AG09319 (cell line): ENCODE data around the gene DPP4.

Experiments
- DNase-seq: peaks from one replicate; pipeline ENCODE4 v3.0.0-alpha.2; 2010; ENCODE audit warnings: low read depth; ENCODE audit errors: extremely low read depth
- TF ChIP-seq, protein P1 (sequence below): IDR thresholded peaks from 2 replicates; pipeline ENCODE4 v1.5.1; 2011; ENCODE audit warnings: low read depth, mild to moderate bottlenecking, inconsistent platforms, low read length, moderate library complexity

Gene DPP4

DNA sequence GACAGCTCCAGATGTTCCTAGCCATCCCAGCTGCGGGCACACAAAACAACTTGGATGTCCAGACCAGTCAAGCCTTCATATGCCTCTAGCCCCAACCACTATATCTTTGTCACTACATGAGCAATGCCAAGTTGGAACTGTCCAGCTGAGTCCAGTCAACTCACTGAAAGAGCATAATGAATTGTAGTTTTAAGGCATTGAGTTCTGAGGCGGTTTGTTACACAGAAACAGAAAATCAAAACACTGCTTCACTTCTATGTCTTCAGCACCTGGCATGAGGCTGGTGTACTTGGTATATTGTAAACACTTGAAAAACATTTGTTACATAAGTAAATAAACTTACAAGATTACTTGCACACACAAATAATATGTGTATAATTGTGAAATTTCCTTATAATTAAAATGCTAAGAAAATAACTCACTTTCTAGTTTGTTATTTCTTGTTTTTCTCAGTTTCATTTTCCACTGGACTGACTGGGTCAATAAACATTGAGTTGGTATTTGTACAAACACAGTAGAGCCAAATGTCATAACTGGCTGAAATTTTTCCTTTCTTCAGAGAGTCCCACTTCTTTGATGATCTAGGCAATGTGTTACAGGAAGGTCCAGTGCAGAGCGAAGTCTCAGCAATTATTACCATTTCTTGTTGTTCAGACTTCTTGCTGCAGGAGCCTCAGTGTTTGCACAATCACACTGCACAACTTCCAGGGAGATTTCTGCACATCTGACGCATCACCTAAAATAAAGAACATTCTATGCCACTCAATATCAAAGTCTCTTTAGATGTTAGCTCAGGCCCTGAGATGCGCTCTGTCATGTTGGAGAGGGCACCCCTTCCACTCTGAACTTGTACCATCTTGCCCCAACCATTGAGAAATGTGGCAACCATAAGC, 38.2 kb upstream of the DPP4 start:
- no peak for DNase-seq
- TF ChIP-seq, protein P1, sequence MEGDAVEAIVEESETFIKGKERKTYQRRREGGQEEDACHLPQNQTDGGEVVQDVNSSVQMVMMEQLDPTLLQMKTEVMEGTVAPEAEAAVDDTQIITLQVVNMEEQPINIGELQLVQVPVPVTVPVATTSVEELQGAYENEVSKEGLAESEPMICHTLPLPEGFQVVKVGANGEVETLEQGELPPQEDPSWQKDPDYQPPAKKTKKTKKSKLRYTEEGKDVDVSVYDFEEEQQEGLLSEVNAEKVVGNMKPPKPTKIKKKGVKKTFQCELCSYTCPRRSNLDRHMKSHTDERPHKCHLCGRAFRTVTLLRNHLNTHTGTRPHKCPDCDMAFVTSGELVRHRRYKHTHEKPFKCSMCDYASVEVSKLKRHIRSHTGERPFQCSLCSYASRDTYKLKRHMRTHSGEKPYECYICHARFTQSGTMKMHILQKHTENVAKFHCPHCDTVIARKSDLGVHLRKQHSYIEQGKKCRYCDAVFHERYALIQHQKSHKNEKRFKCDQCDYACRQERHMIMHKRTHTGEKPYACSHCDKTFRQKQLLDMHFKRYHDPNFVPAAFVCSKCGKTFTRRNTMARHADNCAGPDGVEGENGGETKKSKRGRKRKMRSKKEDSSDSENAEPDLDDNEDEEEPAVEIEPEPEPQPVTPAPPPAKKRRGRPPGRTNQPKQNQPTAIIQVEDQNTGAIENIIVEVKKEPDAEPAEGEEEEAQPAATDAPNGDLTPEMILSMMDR, result no peak

DNA sequence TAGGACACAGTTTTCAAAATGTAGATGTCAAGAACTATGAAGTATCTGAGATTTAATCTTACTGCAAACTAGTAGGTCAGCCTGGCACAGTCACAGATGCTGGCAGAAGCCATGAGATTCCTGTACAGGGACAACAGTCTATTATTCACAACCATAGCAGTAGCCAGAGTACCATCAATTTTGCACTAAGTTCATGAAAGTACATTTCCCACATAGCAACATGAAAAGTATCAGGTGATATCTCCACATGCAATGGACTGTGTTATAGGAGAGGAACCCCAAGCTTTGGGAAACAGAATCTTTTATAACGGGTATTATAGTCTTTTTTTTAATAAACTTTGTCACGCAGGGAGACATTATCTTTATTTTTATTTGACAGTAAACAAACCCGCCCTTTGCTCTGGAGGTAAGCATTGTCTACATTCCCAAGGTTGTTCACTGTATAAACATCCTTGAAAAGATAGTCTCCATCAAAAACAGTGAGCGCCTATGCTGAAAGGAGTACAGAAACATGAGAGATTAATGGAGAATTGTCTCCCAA, 33.4 kb upstream of the DPP4 start:
- TF ChIP-seq, protein P1, result no peak
- no peak for DNase-seq

DNA sequence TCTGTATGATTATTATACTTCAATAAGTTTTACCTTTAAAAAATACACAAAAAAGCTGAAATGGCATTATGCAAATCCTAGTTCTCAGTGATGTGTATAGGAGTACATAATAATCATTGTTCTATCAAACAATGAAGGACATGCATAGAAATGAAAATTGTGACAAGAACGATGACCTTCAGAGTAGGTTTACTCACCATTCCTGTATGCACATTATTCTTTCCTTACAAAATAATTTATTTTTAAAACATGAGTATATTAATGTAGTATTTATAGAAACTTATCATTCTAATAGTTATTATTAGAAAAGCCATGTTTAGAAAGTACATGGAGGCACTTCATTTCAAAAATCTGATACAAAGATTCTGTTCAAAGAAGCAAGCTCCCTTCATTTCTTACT, 32.7 kb upstream of the DPP4 start:
- DNase-seq, result no peak
- TF ChIP-seq, protein P1, result no peak

DNA sequence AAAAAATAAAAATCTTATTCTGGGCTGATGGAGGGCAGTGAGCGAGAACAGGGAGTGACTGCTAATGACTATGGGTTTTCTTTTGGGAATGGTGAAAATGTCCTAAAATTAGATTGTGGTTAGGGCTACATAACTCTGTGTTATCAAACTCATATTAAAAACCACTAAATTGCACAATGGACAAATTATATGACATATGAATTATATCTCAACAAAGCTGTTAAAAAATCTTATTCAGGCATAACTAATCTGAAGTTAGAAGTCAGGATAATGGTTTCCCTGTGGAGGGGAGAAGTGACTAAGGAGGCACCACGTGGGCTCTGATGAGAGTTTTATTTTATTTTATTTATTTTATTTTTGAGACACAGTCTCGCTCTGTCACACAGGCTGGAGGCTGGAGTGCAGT, 32.1 kb upstream of the DPP4 start:
- DNase-seq, result no peak
- TF ChIP-seq, protein P1, result no peak

DNA sequence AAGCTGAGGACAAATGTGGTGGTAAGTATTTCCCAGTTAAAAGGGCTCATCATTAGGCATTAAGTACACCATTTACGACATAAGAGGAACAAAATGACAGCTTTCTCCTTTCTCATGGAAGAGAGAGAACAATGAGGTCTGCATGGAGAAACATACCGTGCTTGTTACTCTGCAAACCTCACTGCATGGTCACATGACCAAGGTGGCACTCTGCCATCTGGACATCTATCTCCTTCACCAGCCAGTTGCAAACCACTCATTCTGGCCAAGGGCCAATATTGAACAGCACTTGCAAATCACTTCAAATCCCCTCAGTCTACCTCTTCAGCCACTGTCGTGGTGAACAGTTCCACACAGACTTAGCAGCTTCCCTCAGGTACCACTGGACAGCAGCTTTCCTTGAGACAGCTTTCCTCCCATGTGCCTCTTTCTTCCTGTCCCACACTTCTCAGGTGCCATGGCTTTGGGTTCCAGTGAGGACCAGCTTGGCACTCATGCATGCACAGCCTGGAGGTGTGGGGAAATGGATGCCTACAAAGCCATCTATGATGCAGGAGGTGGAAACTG, 29.5 kb upstream of the DPP4 start:
- TF ChIP-seq, protein P1, result no peak
- no peak for DNase-seq

DNA sequence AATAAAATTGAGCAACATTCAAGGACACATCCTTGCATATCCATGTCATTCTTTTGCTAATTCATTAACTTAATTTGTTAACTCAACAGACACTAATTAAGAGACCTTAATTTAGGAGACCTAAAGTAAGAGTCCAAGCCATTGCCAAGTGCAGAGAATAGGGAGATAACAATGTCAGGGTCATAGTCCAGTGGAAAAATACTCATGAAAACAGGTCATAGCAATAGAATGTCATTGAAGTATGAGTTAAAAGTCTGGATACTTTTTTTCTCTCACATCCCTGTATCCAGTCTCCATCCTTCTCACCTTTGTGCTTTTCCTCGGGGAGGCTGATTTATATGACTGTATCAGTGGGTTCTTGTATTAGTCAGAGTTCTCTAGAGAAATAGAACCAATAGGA, 26.6 kb upstream of the DPP4 start:
- TF ChIP-seq, protein P1, result no peak
- no peak for DNase-seq

DNA sequence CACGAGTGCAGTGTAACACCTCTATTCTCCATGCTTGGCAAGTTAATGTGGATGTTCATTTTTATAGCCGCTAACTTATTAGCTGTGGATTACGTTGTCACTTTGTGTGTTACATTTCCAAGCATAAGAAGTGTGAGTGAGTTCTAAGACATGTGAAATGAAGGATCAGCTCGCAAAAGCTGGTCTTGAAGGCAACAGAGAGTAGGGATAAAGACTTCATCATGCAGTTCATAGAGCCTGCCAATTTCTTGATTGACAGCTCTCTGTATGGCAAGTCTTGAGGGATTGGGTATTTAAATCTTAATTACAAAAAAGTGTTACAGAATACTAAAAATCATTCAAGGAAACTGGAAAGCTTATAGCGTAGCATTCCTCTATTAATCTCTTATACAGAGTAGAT, 25.8 kb upstream of the DPP4 start:
- TF ChIP-seq, protein P1, result no peak
- DNase-seq, result no peak
